ENCODE data around the gene NFAM1. TPM values are rescaled to one million over a fixed set of nuclear protein-coding genes. Genes with fewer than 3 reads are reported as not detected.

The NFAM1 gene
- total RNA-seq, 4 donors from 2014 or later, result 0.11 to 1.9 (median 0.99) TPM

GRCh38 chr22:42360348-42360747 is 71.9 kb downstream of the NFAM1 start:
- intact Hi-C loops (cut with DNase I), result no loop called here

DNA sequence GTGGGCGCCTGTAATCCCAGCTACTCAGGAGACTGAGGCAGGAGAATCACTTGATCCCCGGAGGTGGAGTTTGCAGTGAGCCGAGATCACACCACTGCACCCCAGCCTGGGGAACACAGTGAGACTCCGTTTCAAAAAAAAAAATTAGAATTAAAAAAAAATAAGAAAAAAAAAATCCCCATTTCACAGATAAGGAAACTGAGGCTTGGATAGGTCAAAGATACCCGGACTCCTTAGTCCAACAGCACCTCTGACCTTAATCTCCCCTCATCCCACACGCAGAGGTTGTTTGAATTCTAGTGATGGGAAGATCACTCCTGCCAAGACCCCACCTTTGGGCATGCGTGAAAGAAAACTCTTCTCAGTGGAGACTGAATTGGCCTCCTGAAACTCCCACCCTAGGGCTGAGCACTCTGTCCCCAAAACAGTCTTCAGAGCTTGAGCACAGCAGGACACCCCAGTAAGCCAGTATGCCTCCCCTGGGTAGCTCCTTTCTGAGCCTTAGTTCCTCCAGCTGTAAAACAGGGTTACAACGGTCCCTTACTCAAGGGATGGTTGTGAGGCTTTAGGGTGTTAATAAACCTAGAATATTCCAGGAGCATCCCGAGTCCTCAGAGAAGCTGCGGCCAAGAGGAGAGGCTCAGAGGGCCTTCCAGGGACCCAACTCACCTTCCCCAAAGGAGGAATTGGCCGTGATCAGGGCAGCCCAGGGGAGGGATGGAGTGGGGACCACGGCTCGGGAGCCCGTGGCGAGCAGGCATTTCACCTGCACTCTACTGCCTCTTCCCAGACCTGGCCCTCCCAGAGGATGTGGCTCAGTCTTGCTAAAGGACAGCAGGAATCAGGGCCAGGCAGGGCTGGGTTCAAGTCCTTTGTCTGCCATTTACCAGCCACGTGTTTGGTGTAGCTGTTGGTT is 73.3 kb downstream of the NFAM1 start:
- no peak for DNase-seq
- Histone ChIP-seq H3K9me3 (no peaks in the 10 kb centered on the region), H3K27ac (peak overlapping the region in 1 of 4 donors; percentile 17), H3K4me1 (peaks cover 7 to 60% (median 16%) of the 10 kb centered on the region in 3 donors), H3K36me3 (no peaks in the 10 kb centered on the region), H3K4me3 (no peak overlapping the region), H3K27me3 (no peaks in the 10 kb centered on the region)
- 71 to 79% methylated on average over 8 to 14 of the region's 16 CpGs for WGBS, 2 donors
- TF ChIP-seq CTCF (IDR thresholded peaks at IDR 0.05), result no peak
- TF ChIP-seq POLR2A (IDR thresholded peaks at IDR 0.05), result no peak
- intact Hi-C loops (cut with DNase I), result no loop called here

More at GRCh38 chr22:42360348-42360747, 71.9 kb downstream of the NFAM1 start:
- Histone ChIP-seq H3K9me3 (no peaks in the 10 kb centered on the region), H3K4me1 (peaks cover 10 to 63% (median 23%) of the 10 kb centered on the region in 3 donors), H3K27me3 (peaks cover 0 to 8% (median 0%) of the 10 kb centered on the region in 4 donors), H3K27ac (peak overlapping the region in 1 of 4 donors; percentile 36), H3K36me3 (no peaks in the 10 kb centered on the region), H3K4me3 (no peak overlapping the region)
- 31 to 43% methylated on average over 3 to 6 of the region's 7 CpGs for WGBS, 2 donors
- TF ChIP-seq POLR2A (IDR thresholded peaks at IDR 0.05), result no peak
- TF ChIP-seq CTCF (IDR thresholded peaks at IDR 0.05), result no peak
- DNase-seq, result no peak

- H3K4me3 ChIP-seq, result no peak overlapping the region
- peaks cover 7 to 60% (median 16%) of the 10 kb centered on the region in 3 donors for H3K4me1 ChIP-seq
- intact Hi-C loops (cut with DNase I), result no loop called here
- TF ChIP-seq CTCF (IDR thresholded peaks at IDR 0.05) (no peak), POLR2A (IDR thresholded peaks at IDR 0.05) (no peak)
- peak overlapping the region; percentile 31 to 83 (median 72) for H3K27ac ChIP-seq
- DNase-seq, result no peak
- no peaks in the 10 kb centered on the region for H3K27me3 ChIP-seq
- no peaks in the 10 kb centered on the region for H3K9me3 ChIP-seq
- no peaks in the 10 kb centered on the region for H3K36me3 ChIP-seq
- WGBS, 2 donors, result 13 to 45% methylated on average over 4 to 5 of the region's 8 CpGs
Measured at GRCh38 chr22:42357634-42358296, 74.4 kb downstream of the NFAM1 start.

GRCh38 chr22:42357221-42357620 is 75.0 kb downstream of the NFAM1 start:
- 50% methylated on average over 2 of the region's 3 CpGs; no CpG with 5 or more reads in 1 of the 2 donors for WGBS, 2 donors
- intact Hi-C loops (cut with DNase I), result no loop called here
- TF ChIP-seq CTCF (IDR thresholded peaks at IDR 0.05), result no peak
- no peak for TF ChIP-seq POLR2A (IDR thresholded peaks at IDR 0.05)
- H3K27ac ChIP-seq, result peak overlapping the region; percentile 19 to 83 (median 72)
- no peak overlapping the region for H3K4me3 ChIP-seq
- H3K4me1 ChIP-seq, result peaks cover 7 to 60% (median 16%) of the 10 kb centered on the region in 3 donors
- no peaks in the 10 kb centered on the region for H3K9me3 ChIP-seq
- no peaks in the 10 kb centered on the region for H3K36me3 ChIP-seq
- DNase-seq, result no peak
- no peaks in the 10 kb centered on the region for H3K27me3 ChIP-seq

- peak overlapping the region in 2 of 4 donors; percentile 80 to 83 for H3K27ac ChIP-seq
- peaks cover 7 to 60% (median 16%) of the 10 kb centered on the region in 3 donors for H3K4me1 ChIP-seq
- no peaks in the 10 kb centered on the region for H3K36me3 ChIP-seq
- H3K4me3 ChIP-seq, result no peak overlapping the region
- WGBS, 2 donors, result 70 to 87% methylated on average over 6 to 7 of the region's 7 CpGs
- TF ChIP-seq POLR2A (IDR thresholded peaks at IDR 0.05), result no peak
- H3K9me3 ChIP-seq, result no peaks in the 10 kb centered on the region
- no peak for DNase-seq
- no peaks in the 10 kb centered on the region for H3K27me3 ChIP-seq
- intact Hi-C loops (cut with DNase I), result no loop called here
Measured at GRCh38 chr22:42356533-42356932, 75.7 kb downstream of the NFAM1 start.
